H1 (cell line): ENCODE results near the gene CENPP. TPM values are rescaled to one million over a fixed set of nuclear protein-coding genes. Genes with fewer than 3 reads are reported as not detected.

Source experiments
- CTCF ChIA-PET: fragments of 300-600 bp; sonication (Branson Sonifier 250); formaldehyde crosslinking; loops from one replicate; lab custom pipeline; 2021; ENCODE audit not compliant: partially characterized antibody; lab: Charles Lee
- POLR2A ChIA-PET: fragments of 300-600 bp; sonication (Branson Sonifier 250); formaldehyde crosslinking; loops from one replicate; lab custom pipeline; 2021; ENCODE audit warnings: inconsistent platforms; ENCODE audit not compliant: partially characterized antibody; lab: Charles Lee
- DNase-seq, 2 experiments: peaks; one replicate each; pipeline versions ENCODE4 v3.0.0 to v3.0.0-alpha.2; 2010 to 2022; ENCODE audit warnings: low spot score in 2 of 2, low read depth in 1 of 2, mixed read lengths in 1 of 2
- FAIRE-seq: peaks from 2 replicates; lab custom pipeline; 2011; peaks lifted over from hg19 to GRCh38; lab: Jason Lieb, UNC
- H2AFZ ChIP-seq: 2 replicates; pipeline ENCODE4 v1.8.1; 2012; ENCODE audit warnings: low read length, inconsistent platforms
- H2AK5ac ChIP-seq: 2 replicates; pipeline ENCODE4 v1.6.1; 2013; ENCODE audit warnings: low read depth, low read length
- H2BK120ac ChIP-seq: replicated peaks from 2 replicates; pipeline ENCODE3; 2013; ENCODE audit warnings: low read depth, low read length, inconsistent platforms
- H2BK12ac ChIP-seq: 2 replicates; pipeline ENCODE4 v1.6.1; 2013; ENCODE audit warnings: low read depth, low read length
- H2BK15ac ChIP-seq: 2 replicates; pipeline ENCODE4 v1.6.1; 2013; ENCODE audit warnings: low read length
- H2BK20ac ChIP-seq: 2 replicates; pipeline ENCODE4 v1.6.1; 2013; ENCODE audit warnings: low read length
- H2BK5ac ChIP-seq: 2 replicates; pipeline ENCODE4 v1.6.1; 2013; ENCODE audit warnings: low read depth, low read length
- H3K14ac ChIP-seq: 2 replicates; pipeline ENCODE4 v1.6.1; 2013; ENCODE audit warnings: inconsistent platforms; ENCODE audit not compliant: insufficient read length
- H3K18ac ChIP-seq: 2 replicates; pipeline ENCODE4 v1.6.1; 2013; ENCODE audit warnings: low read length; ENCODE audit errors: extremely low read depth
- H3K23ac ChIP-seq: 2 replicates; pipeline ENCODE4 v1.6.1; 2013; ENCODE audit warnings: inconsistent platforms; ENCODE audit not compliant: insufficient read length
- H3K23me2 ChIP-seq: 2 replicates; pipeline ENCODE4 v1.6.1; 2013; ENCODE audit warnings: low read depth, low read length
- H3K27ac ChIP-seq: 2 replicates; pipeline ENCODE4 v1.6.1; 2011; ENCODE audit warnings: low read depth, low read length, inconsistent platforms
- H3K27me3 ChIP-seq, 4 experiments: replicated peaks in 1 of 4; 1 replicate in 1 of 4; 2 replicates in 3 of 4; pipeline versions ENCODE4 v1.6.1 to v1.8.1; 2011 to 2013; ENCODE audit warnings: low read length in 3 of 4, mild to moderate bottlenecking in 3 of 4, inconsistent platforms in 2 of 4, mixed read lengths in 2 of 4, moderate library complexity in 1 of 4; ENCODE audit not compliant: control insufficient read depth in 3 of 4, insufficient read depth in 3 of 4; ENCODE audit errors: extremely low read depth in 1 of 4
- H3K36me3 ChIP-seq, 4 experiments: 2 replicates each; pipeline versions ENCODE4 v1.6.1 to v1.8.1; 2011 to 2013; ENCODE audit warnings: mild to moderate bottlenecking in 4 of 4, low read length in 3 of 4, moderate library complexity in 2 of 4, control low read depth in 1 of 4, inconsistent platforms in 1 of 4; ENCODE audit not compliant: insufficient read depth in 4 of 4, control insufficient read depth in 2 of 4
- H3K4ac ChIP-seq: replicated peaks from 2 replicates; pipeline ENCODE3; 2013; ENCODE audit warnings: low read length, low read depth, mixed read lengths, inconsistent platforms; ENCODE audit not compliant: insufficient read length
- H3K4me1 ChIP-seq, 4 experiments: replicated peaks in 1 of 4; 1 replicate in 1 of 4; 2 replicates in 3 of 4; pipeline versions ENCODE4 v1.6.1 to v1.8.1; 2011 to 2013; ENCODE audit warnings: low read length in 3 of 4, inconsistent platforms in 2 of 4, mixed read lengths in 1 of 4; ENCODE audit not compliant: insufficient read depth in 4 of 4, control insufficient read depth in 3 of 4
- H3K4me2 ChIP-seq, 2 experiments: 2 replicates each; pipeline versions ENCODE4 v1.6.1 to v1.8.1; 2011 to 2013; ENCODE audit warnings: low read depth in 2 of 2, low read length in 2 of 2, control low read depth in 1 of 2, inconsistent platforms in 1 of 2, mild to moderate bottlenecking in 1 of 2; ENCODE audit not compliant: insufficient read depth in 1 of 2
- H3K4me3 ChIP-seq, 4 experiments: fragments of 200-600, 300-600 bp in 1 of 4; sonication (generic), shearing (Covaris generic), sonication (Bioruptor Twin) in 1 of 4; 2 replicates each; pipeline versions ENCODE4 v1.5.1 to v1.8.1; 2011 to 2016; ENCODE audit warnings: low read length in 4 of 4, low read depth in 3 of 4, control low read depth in 2 of 4, inconsistent platforms in 2 of 4, mild to moderate bottlenecking in 2 of 4, mixed read lengths in 1 of 4, moderate library complexity in 1 of 4; ENCODE audit not compliant: insufficient read depth in 2 of 4; ENCODE audit errors: extremely low read depth in 1 of 4
- H3K56ac ChIP-seq: replicated peaks from 2 replicates; pipeline ENCODE3; 2013; ENCODE audit warnings: low read depth, mild to moderate bottlenecking, mixed read lengths, low read length, inconsistent platforms; ENCODE audit not compliant: insufficient read length
- H3K79me1 ChIP-seq: 2 replicates; pipeline ENCODE4 v1.6.1; 2013; ENCODE audit warnings: low read depth, low read length, control low read depth
- H3K79me2 ChIP-seq, 2 experiments: 2 replicates each; pipeline versions ENCODE4 v1.6.1 to v1.8.1; 2012 to 2013; ENCODE audit warnings: low read length in 2 of 2, mild to moderate bottlenecking in 2 of 2, inconsistent platforms in 1 of 2; ENCODE audit not compliant: insufficient read depth in 2 of 2, control insufficient read depth in 1 of 2
- H3K9ac ChIP-seq, 4 experiments: replicated peaks in 1 of 4; 1 replicate in 1 of 4; 2 replicates in 3 of 4; pipeline versions ENCODE4 v1.6.1 to v1.8.1; 2011 to 2013; ENCODE audit warnings: low read depth in 3 of 4, low read length in 3 of 4, control low read depth in 2 of 4, mild to moderate bottlenecking in 2 of 4, moderate library complexity in 2 of 4, inconsistent platforms in 1 of 4; ENCODE audit errors: extremely low read depth in 1 of 4
- H3K9me3 ChIP-seq, 2 experiments: 2 replicates each; pipeline versions ENCODE4 v1.6.1 to v1.8.1; 2012 to 2013; ENCODE audit warnings: mild to moderate bottlenecking in 2 of 2, moderate library complexity in 2 of 2, control low read depth in 1 of 2, inconsistent platforms in 1 of 2, low read depth in 1 of 2, low read length in 1 of 2, mixed read lengths in 1 of 2; ENCODE audit not compliant: insufficient read depth in 2 of 2
- H4K20me1 ChIP-seq, 2 experiments: replicated peaks in 1 of 2; 2 replicates each; pipeline versions ENCODE3 to v1.8.1; 2011 to 2013; ENCODE audit warnings: inconsistent platforms in 2 of 2, low read length in 2 of 2, mild to moderate bottlenecking in 1 of 2; ENCODE audit not compliant: insufficient read depth in 2 of 2, control insufficient read depth in 1 of 2
- H4K5ac ChIP-seq: 2 replicates; pipeline ENCODE4 v1.6.1; 2013; ENCODE audit warnings: low read length, low read depth, mixed read lengths, inconsistent platforms; ENCODE audit not compliant: insufficient read length
- H4K8ac ChIP-seq: 2 replicates; pipeline ENCODE4 v1.8.0; 2013; ENCODE audit warnings: mild to moderate bottlenecking, moderate library complexity, low read length, inconsistent platforms; ENCODE audit not compliant: insufficient read depth; ENCODE audit errors: extremely low read depth
- H4K91ac ChIP-seq: replicated peaks from 2 replicates; pipeline ENCODE3; 2013; ENCODE audit warnings: low read length, mixed read lengths, inconsistent platforms; ENCODE audit not compliant: insufficient read length
- ASH2L ChIP-seq: fragments of 200-600, 300-600 bp; sonication (generic); IDR thresholded peaks from one replicate; pipeline ENCODE4 v1.7.1; 2017; ENCODE audit warnings: low read length
- ATF3 ChIP-seq: IDR thresholded peaks from 2 replicates; pipeline ENCODE4 v1.6.1; 2011; ENCODE audit warnings: low read depth, mild to moderate bottlenecking, low read length; ENCODE audit not compliant: insufficient read depth
- GABPA ChIP-seq: IDR thresholded peaks from 2 replicates; pipeline ENCODE4 v1.6.1; 2011; ENCODE audit warnings: mild to moderate bottlenecking, low read length, moderate library complexity, borderline replicate concordance; ENCODE audit not compliant: insufficient read depth
- RBBP5 ChIP-seq: IDR thresholded peaks from 2 replicates; pipeline ENCODE4 v1.7.1; 2012; ENCODE audit warnings: low read depth, mild to moderate bottlenecking, inconsistent platforms, low read length, moderate library complexity, borderline replicate concordance
- SIRT6 ChIP-seq: IDR thresholded peaks from one replicate; pipeline ENCODE4 v1.7.1; 2012; ENCODE audit warnings: low read length, inconsistent platforms
- SP1 ChIP-seq: IDR thresholded peaks from 2 replicates; pipeline ENCODE4 v1.6.1; 2011; ENCODE audit warnings: low read depth, low read length
- WGBS, 2 experiments: shearing (Covaris generic) in 1 of 2; methylation state at CpG; one replicate each; pipeline versions ENCODE4 v1.1.6 to v1.1.7; 2013 to 2015; ENCODE audit warnings: low lambda C conversion rate in 2 of 2, mixed read lengths in 2 of 2, inconsistent platforms in 1 of 2, low coverage in 1 of 2, missing lambda C conversion rate in 1 of 2; ENCODE audit not compliant: insufficient replicate concordance in 2 of 2, insufficient coverage in 1 of 2, insufficient read length in 1 of 2; ENCODE audit errors: extremely low coverage in 1 of 2, missing lambda C conversion rate in 1 of 2; 5-methylcytosine and 5-hydroxymethylcytosine counted together
- polyA plus RNA-seq, 7 experiments: library from polyadenylated mRNA; depleted of rRNA in 3 of 7; stranded (reverse) in 5 of 7; unstranded in 2 of 7; fragments of >200 nt in 5 of 7; fragments of 200-250 nt in 2 of 7; gene quantifications; 1 replicate in 5 of 7; 2 replicates in 1 of 7; 4 replicates in 1 of 7; pipeline versions ENCODE4 v1.2.1 to v1.2.3, GENCODE V29; 2011 to 2013; ENCODE audit warnings: missing spikeins in 2 of 7, mixed read lengths in 2 of 7
- total RNA-seq: library from RNA; stranded (reverse); fragmentation: NEBNext Ultra II Directional; extraction: Animal tissue kit (Norgen Biotek cat#: 25700); gene quantifications from 2 replicates; pipeline ENCODE4 v1.2.1, GENCODE V29; 2021

The CENPP gene
- total and polyA plus RNA-seq, 2 of the 8 experiments (the other 6 are each of a cell fraction or from before 2014, with no cell fraction given): 2.7 to 10.8 TPM

- Histone ChIP-seq H3K36me3 (no peaks in the 10 kb centered on the region; a peak in 1 of 8 replicates), H3K4me2 (peak overlapping the region; percentile 77 to 84), H3K27me3 (no peaks in the 10 kb centered on the region), H2BK12ac (no peak overlapping the region), H2AFZ (no peak overlapping the region; the same call in 1 of the 2 replicates), H4K20me1 (peaks cover 3 to 18% of the 10 kb centered on the region in 2 experiments), H2AK5ac (no peak overlapping the region), H4K5ac (no peak overlapping the region), H3K4me1 (peaks cover 0 to 12% (median 5%) of the 10 kb centered on the region in 4 experiments; a peak in 5 of 7 replicates), H3K4me3 (peak overlapping the region; percentile 79 to 100 (median 99)), H3K9me3 (no peaks in the 10 kb centered on the region), H3K14ac (no peak overlapping the region), H3K9ac (peak overlapping the region; percentile 25 to 69 (median 39); a peak in 4 of 7 replicates), H2BK15ac (no peak overlapping the region), H3K79me2 (peaks cover 0 to 49% of the 10 kb centered on the region in 2 experiments; a peak in 2 of 4 replicates), H3K23me2 (peaks cover 10% of the 10 kb centered on the region), H4K8ac (peak overlapping the region; percentile 86; the same call in 1 of the 2 replicates), H3K56ac (peak overlapping the region; percentile 36), H3K27ac (no peak overlapping the region), H3K23ac (no peak overlapping the region), H3K18ac (no peak overlapping the region; the same call in 1 of the 2 replicates), H2BK120ac (no peak overlapping the region), H4K91ac (peak overlapping the region; percentile 76), H2BK5ac (0 out of 2 replicates have a peak overlapping the region, but pooled peaks have one; percentile 60), H3K4ac (no peak overlapping the region), H2BK20ac (no peak overlapping the region), H3K79me1 (peaks cover 20% of the 10 kb centered on the region)
- FAIRE-seq (no peak), DNase-seq (peak in 1 of 2 experiments; percentile 56)
- ChIA-PET CTCF (interaction anchor here (0.9 to 2.1 kb wide), 3 partner anchors 10 to 121 kb away, joined by 3 to 7 read pairs (median 6); no protein-coding TSS in a partner anchor), POLR2A (interaction anchor here (1.1 to 1.6 kb wide), 5 partner anchors 9 to 88 kb away, joined by 3 to 6 read pairs (median 4); no protein-coding TSS in a partner anchor)
- 1% methylated on average over 16 of the region's 29 CpGs; no CpG with 5 or more reads in 1 of the 2 experiments for WGBS, 2 experiments
- TF ChIP-seq SIRT6 (no peak), RBBP5 (no peak), SP1 (no peak), ASH2L (no peak), GABPA (no peak), ATF3 (no peak)
Observed at GRCh38 chr9:92669527-92669889, 343.8 kb downstream of the CENPP start.
